ENCODE data around the gene SLC24A3. TPM values are rescaled to one million over a fixed set of nuclear protein-coding genes. Genes with fewer than 3 reads are reported as not detected.

SLC24A3 gene
- total RNA-seq, 1 donor from 2014 or later = 13.5 TPM

DNA sequence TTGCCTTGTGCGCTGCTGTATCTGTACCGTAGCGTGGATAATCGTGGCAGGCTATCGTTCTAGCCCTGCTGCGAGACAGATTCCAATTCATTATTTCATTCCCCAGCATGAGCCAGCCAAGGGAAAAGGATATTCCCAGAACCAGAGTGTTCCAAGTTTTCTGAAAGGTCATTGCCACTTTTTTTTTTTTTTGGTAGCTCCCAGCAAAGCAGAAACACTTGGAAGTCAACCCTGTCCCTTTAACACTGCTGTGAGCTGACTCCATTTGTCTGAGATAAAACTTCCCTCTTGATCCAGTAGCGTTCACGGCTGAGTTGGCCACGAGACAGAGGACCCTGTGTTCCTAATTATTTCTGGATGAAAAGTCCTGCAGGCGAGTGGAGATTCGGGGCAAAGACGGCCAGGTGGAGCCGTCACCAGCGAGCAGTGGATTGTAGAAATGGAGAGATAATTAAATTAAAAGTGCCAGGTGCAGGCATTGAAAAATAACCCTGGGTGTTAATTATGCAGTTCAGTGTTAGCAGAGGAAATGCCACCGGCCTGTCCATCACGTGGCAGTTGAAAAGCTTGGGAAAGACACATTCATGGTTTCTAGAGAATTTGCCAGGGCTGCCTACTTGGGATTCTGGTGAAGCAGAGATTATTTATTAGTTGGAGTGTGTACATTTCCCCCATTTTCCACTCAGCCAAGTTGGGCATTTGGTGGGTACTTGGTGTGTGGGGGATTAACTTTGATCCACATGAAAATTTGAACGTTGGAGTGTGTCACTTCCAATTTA lies 164.2 kb downstream of the SLC24A3 start:
- FAIRE-seq = no peak
- no peak for DNase-seq (ENCODE audit: low spot score in 2 of 2)

DNA sequence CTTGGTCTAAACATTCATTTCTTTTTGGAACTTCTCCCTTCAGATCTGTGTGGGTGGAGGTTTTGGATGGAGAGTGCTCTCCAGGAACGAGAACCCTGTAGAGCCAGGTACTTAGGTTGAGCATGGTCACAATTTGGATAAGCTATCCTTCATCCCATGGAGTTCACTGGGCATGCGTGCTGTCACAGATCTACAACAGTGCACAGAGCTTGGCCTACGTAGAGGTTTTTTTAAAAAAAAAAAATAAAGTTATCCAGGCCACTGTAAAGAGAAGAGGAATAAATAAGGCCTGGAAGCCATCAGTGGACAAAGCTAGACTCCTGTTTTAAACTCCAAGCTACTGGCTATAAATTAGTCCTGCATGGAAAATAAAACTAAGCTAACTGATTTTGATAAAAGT lies 165.6 kb downstream of the SLC24A3 start:
- no peak for DNase-seq (ENCODE audit: low spot score in 2 of 2)
- no peak for FAIRE-seq

DNA sequence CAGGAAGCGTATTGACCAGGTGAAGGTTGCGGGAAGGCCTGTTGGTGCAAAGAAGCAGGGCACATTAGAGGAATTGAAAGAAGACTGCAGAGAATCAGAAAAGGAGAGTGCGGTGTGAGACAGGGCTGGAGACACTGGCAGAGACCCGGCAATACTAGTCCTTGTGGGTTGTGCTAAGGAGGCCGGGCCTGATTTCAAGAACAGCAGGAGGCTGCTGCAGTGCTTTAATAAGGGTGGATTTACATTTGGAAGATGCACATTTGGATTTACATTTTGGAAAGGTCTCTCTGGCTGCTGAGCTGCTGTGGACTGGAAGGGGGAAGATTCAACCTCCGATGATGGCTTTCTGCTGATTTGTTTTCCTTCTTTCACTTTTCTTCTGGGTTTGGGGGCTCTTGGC lies 167.8 kb downstream of the SLC24A3 start:
- DNase-seq (ENCODE audit: low spot score in 2 of 2) = no peak
- no peak for FAIRE-seq

GRCh38 chr20:19381947-19382346 lies 169.5 kb downstream of the SLC24A3 start:
- no peak for DNase-seq (ENCODE audit: low spot score in 2 of 2)
- FAIRE-seq = no peak

DNA sequence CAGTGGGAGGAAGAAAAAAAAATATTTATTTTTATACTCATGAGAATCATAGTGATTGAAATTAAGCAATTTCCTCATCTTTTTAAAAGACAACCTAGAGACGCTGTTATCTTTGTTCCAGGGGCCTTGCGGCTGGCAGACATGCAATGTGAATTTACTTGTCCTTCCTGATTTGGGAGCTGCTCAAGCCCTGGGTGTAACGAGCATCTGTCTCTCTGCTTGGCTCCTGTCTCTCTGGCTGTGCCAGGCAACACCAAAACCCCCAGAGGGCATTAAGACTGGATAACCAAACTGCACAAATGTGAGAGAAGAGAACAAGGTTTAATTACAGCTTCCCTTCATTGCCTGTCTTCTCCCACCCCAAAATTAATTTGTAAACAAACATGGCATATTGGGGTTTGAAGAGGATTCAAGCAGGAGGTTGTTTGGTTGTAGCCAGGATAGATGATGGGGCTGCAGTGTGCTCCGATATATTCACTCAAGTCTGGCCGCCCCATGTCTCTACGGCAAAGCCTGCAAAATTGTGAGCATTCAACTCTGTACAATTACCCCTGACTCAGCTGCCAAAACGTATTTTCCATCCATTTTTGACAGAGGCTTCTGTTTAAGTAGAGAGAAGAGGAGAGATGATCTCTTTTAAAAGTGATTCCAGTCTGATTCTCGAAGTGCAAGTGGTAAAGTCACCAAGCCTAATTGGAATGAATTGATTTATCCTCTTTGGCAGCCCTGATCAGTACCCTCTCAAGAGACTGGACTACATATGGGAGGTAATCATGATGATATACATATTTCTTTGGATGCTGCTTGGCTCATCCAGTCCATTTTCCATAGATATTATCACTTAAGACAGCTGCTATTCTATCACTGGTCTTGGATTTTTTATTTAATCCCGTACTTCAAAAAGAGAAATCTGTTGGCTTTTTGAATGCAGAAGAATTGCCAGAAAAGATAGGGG lies 170.2 kb downstream of the SLC24A3 start:
- no peak for DNase-seq (ENCODE audit: low spot score in 2 of 2)
- FAIRE-seq = no peak

DNA sequence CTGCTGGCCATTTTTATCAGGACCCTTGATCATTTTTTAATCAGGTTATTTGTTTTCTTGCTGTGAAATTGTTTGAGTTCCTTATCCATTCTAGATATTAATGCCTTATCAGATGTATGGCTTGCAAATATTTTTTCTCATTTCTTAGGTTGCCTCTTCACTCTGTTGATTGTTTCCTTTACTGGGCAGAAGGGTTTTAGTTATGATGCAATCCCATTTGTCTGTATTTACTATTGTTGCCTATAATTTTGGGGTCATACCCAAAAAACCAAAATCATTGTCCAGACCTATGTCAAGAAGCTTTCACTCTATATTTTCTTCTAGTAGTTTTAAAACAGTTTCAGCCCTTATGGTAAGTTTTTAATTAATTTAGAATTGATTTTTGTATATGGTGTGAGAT lies 172.5 kb downstream of the SLC24A3 start:
- FAIRE-seq = no peak
- DNase-seq (ENCODE audit: low spot score in 2 of 2) = no peak

GRCh38 chr20:19387251-19387650 lies 174.8 kb downstream of the SLC24A3 start:
- peak; percentile 19 for FAIRE-seq
- no peak for DNase-seq (ENCODE audit: low spot score in 2 of 2)

DNA sequence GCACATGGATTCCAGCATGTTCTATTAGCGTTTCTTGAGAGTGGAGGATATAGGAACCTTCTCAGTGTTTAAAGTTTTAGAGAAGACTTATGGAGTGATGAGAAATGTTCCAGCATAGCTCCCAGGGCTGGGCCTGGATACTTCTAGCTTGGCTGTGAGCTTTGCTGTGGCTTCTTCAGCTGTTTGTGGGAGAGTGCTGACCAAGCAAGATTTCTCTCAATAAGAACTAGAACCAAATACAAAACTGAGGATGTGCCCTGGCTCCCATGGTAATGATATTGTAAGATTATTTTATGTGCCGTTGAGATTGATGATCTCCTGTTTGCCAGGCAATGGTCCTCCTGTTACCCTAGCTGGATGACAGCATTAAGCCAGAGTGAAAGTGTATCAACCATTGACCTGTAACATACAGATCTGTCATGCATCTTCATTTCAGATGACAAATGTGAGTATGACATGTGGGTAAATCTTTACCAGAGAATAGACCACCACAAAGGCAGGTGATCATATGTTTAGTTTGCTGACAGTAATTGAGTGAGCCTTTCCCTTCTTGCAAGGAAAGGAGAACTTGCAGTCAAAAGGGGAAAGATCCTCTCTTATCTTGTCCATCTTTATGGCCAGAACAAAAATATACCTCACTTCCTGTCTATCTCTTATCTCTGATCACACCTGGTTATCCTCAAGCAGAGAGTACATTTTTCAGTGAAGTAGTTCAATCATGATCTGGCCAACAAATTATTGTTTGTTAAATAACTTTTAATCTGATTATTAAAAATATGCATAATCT lies 180.1 kb downstream of the SLC24A3 start:
- DNase-seq (ENCODE audit: low spot score in 2 of 2) = no peak

DNA sequence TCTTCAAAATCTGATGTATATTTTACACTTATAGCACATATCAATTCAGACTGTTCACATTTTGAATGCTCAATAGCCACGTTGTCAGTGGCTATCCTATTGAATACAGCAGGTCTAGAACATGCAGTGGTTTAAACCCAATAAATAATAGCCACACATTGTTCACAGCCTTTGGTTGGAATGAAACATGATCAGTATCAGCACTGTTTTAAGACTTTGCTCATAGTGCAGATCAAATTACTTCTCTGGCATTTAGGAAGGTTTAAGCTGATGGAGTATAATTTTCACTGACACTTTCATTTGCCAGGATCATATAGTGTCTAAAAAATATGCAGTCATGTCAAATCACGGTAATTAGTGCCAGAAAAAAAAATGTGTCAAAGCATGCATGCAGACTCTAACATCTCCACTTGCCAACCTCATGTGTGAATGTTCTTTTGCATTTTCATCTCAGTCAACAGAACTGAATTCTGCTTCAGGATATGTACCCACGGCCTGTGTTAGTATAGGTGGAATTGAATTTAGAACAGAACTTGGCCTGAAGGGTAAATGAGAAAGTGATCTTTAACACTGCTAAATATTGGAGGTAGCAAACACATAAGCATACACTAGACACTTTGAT lies 184.1 kb downstream of the SLC24A3 start:
- DNase-seq (ENCODE audit: low spot score in 2 of 2) (no peak), FAIRE-seq (no peak)

More for the DNA sequence above, 180.1 kb downstream of the SLC24A3 start:
- FAIRE-seq = no peak

DNA sequence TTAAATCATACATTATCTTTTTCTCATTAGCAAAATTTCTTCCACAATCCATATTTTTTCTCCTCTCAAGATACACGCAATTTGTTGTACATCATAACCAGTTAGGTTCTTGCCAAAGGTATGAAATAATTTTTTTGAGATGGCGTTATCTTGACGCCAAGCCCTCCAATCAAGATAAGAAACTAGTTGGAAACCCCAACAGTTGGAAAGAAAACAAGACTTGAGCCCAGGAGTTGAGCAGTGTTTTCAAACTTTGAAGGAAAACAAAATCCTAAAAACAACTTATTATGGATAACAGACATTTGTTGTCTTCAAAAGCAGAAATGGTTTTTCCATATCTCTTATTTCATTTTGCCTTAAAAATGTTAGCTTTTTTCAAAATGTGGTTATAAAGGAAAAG lies 184.8 kb downstream of the SLC24A3 start:
- no peak for FAIRE-seq
- no peak for DNase-seq (ENCODE audit: low spot score in 2 of 2)

GRCh38 chr20:19397666-19398065 lies 185.2 kb downstream of the SLC24A3 start:
- no peak for DNase-seq (ENCODE audit: low spot score in 2 of 2)
- FAIRE-seq = no peak

DNA sequence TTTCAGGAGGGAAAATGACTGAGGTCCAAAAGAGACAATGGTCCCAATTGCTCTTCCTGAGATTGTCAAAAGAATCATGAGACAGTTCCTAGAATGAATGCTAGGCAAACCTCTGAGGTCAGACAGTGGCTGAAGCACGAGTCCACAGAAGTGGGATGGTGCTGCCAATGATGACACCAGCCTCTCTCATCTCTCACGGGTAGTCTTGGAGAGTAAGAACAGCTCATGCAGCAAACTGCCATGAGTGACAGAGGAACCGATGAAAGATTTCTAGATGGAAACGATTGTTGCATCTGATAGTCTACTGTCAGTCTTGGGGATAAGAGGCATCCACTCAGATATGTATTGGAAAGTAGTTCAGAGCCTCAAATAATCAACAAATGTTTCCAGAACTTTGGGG lies 188.7 kb downstream of the SLC24A3 start:
- DNase-seq (ENCODE audit: low spot score in 2 of 2) (no peak), FAIRE-seq (no peak)

DNA sequence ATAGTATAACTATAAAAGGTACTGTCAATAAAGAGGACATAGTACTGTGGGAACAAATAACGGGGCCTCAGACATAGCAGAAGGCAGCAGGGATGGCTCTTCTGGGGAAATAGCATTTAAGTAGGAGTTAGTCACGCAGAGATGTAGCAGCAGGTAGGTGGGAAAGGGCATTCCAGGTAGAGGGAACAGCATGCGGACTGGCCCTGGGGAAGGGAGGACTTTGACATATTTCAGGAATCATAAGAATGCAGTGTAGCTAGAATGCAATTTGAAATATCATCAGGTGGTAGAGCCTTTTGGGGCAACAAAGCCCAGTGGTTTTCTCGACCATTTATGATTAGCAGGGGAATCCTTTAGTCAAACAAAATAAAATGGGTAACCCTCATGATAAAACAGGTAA lies 191.1 kb downstream of the SLC24A3 start:
- FAIRE-seq (no peak), DNase-seq (ENCODE audit: low spot score in 2 of 2) (no peak)

- no peak for DNase-seq (ENCODE audit: low spot score in 2 of 2)
- FAIRE-seq = no peak
These were observed 192.4 kb downstream of the SLC24A3 start for GRCh38 chr20:19404826-19405225.

DNA sequence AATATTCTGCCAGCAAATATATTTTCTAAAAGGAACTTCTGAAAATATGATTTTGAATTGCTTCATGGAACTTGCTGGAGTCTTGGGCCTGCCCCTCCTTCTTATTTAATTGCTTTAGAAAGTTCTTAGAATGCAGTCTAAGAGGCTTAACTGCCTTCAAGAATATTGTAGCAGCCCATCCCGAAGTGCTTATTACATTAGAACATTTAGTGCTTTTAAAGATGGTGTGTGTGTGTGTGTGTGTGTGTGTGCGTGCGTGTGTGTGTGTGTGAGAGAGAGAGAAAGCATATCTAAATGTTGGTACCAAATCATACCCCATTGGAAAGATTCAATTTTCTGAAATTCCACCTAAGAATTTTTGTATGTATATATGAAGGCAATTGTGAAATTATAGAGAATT lies 193.5 kb downstream of the SLC24A3 start:
- no peak for DNase-seq (ENCODE audit: low spot score in 2 of 2)
- FAIRE-seq = no peak

- FAIRE-seq (no peak), DNase-seq (ENCODE audit: low spot score in 2 of 2) (no peak)
These were observed 193.9 kb downstream of the SLC24A3 start for GRCh38 chr20:19406381-19406780.

DNA sequence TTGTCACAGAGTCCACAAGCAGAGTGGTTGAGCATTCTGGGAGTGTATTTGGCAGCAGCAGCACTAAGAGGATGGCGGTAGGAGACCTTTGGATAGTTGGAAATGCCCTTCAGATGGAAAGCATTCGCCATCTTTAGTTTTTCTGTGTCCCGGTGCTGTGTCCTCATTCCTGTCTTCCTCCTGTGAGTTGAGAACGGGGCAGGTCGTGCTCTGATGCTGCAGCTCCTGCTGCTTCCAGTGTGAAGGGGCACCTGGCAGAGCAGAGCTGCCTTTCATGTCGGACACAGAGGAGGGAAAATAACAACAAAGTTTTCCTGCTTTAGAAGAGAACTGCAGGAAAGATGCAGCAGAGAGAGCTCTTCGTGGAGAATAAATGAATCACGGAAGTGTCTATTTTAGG lies 194.8 kb downstream of the SLC24A3 start:
- DNase-seq (ENCODE audit: low spot score in 2 of 2) (no peak), FAIRE-seq (no peak)

DNA sequence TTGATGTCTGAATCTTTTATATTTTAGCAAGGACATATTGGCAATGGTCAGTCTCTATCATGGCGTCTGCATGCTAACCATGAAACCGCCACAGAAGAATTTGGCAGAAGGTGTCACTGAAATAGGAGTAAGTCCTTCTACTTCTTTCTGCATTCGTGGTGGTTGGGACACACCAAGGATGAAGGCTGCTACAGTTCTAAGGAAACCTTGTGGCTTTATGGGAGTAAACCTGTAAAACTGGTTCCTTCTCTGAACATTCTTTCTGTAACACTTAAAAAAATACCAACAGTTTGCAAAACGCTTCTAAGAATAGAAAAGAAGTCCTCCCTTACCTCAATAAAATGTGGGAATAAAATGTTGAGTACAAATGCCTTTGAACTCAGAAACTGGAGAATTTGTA lies 195.3 kb downstream of the SLC24A3 start:
- FAIRE-seq (no peak), DNase-seq (ENCODE audit: low spot score in 2 of 2) (no peak)

- DNase-seq (ENCODE audit: low spot score in 2 of 2) (no peak), FAIRE-seq (no peak)
These were observed 196.5 kb downstream of the SLC24A3 start for GRCh38 chr20:19408971-19409370.

- FAIRE-seq = no peak
- no peak for DNase-seq (ENCODE audit: low spot score in 2 of 2)
These were observed 199.4 kb downstream of the SLC24A3 start for GRCh38 chr20:19411811-19412210.

All from frontal cortex (tissue), 4 donors.